ENCODE results near the gene LTO1.

LTO1 gene

GRCh38 chr11:69657911-69658625 is 17.1 kb downstream of the LTO1 start:
- no peak for DNase-seq (ENCODE audit: low read depth in 2 of 2)

- DNase-seq (ENCODE audit: low read depth in 2 of 2) = no peak
Observed at GRCh38 chr11:69657456-69657910, 17.7 kb downstream of the LTO1 start.

DNA sequence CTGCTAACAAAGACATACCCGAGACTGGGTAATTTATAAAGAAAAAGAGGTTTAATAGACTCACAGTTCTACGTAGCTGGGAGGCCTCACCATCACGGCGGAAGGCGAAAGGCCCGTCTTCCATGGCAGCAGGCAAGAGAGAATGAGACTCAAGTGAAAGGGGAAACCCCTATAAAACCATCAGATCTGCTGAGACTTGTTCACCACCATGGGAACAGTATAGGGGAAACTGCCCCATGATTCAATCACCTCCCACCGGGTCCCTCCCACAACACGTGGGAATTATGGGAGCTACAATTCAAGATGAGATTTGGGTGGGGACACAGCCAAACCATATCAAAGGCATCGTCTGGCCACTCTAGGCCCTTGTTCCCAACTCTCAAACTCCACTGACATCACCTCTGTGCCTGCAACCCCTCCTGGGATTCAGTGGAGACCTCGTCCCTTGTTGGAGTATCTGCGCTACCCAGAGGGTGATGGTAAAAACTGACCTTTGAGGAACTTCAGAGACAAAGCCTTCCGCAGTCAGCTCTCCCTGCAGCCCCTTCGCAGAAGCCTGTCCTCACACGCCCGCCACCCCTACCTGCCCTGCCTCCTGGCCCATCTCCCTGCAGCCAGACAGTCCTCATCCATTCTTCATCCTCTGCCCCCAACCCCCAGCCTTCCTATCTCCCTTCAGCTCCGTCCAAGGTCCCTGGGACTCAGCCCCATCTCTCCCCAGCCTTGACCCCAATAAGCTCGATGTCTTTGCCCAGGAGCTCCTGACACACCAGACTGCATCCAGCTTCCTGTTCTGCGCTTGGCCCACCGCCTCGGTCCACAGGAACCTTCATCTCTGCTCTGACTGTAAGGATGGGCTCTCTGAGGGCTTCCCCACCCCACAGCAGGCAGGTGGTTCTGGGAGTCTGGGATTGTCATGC is 18.4 kb downstream of the LTO1 start:
- no peak for DNase-seq (ENCODE audit: low read depth in 2 of 2)

- no peak for DNase-seq (ENCODE audit: low read depth in 2 of 2)
Observed at GRCh38 chr11:69655479-69656428, 19.4 kb downstream of the LTO1 start.

DNA sequence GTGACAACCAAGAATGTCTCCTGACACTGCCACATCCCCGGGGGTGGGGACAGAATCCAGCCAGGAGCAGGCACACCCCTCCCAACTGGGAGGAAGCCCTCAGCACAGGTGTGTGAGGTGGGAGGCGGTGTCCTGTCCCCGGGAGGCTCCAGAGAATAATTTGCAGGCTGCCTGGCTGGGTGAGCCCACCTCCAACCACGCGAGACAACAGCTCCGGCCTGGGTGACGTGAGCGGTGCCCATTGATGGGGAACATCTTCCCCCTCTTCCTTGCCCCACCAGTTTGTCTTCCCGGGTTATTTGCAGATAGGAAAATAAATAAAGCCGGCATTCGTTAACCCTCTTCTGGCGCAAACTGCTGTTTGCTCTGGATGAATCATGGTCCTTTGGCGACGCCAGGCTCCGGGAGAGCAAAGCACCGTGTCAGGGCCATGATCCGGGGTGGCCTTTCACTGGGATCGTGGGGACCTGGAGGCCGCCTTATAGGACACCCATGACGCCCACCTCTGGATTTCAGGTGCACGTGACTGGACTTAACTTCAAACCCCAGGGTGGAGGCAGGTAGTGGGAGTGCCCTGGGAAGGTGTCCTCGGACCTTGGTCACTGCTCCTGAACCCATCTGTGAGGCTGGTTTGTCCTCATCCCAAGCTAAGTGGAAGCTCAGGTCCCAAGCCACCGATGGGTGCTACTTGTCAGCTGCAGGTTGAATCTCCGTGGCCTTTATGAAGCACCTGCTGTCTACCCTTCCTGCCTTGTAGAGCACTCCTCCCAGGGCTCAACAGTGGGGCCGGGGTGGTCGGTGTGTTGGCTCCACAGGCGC is 20.3 kb downstream of the LTO1 start:
- DNase-seq (ENCODE audit: low read depth in 2 of 2) = no peak

DNA sequence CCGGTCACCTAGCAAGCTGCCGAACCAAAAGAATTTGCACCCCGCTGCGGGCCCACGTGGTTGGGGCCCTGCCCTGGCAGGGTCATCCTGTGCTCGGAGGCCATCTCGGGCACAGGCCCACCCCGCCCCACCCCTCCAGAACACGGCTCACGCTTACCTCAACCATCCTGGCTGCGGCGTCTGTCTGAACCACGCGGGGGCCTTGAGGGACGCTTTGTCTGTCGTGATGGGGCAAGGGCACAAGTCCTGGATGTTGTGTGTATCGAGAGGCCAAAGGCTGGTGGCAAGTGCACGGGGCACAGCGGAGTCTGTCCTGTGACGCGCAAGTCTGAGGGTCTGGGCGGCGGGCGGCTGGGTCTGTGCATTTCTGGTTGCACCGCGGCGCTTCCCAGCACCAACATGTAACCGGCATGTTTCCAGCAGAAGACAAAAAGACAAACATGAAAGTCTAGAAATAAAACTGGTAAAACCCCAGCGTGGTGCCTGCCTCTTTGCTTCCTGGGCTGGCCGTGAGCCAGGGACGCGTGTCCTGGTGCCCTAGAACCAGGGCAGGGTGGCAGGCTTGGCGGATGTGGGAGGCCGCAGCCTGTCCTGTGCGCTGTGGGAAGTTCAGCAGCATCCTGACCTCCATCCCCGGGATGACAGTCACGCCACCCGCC is 21.0 kb downstream of the LTO1 start:
- DNase-seq (ENCODE audit: low read depth in 2 of 2) = no peak

GRCh38 chr11:69653406-69653960 is 21.7 kb downstream of the LTO1 start:
- DNase-seq (ENCODE audit: low read depth in 2 of 2) = no peak

- DNase-seq (ENCODE audit: low read depth in 2 of 2) = no peak
Observed at GRCh38 chr11:69652999-69653398, 22.2 kb downstream of the LTO1 start.

DNA sequence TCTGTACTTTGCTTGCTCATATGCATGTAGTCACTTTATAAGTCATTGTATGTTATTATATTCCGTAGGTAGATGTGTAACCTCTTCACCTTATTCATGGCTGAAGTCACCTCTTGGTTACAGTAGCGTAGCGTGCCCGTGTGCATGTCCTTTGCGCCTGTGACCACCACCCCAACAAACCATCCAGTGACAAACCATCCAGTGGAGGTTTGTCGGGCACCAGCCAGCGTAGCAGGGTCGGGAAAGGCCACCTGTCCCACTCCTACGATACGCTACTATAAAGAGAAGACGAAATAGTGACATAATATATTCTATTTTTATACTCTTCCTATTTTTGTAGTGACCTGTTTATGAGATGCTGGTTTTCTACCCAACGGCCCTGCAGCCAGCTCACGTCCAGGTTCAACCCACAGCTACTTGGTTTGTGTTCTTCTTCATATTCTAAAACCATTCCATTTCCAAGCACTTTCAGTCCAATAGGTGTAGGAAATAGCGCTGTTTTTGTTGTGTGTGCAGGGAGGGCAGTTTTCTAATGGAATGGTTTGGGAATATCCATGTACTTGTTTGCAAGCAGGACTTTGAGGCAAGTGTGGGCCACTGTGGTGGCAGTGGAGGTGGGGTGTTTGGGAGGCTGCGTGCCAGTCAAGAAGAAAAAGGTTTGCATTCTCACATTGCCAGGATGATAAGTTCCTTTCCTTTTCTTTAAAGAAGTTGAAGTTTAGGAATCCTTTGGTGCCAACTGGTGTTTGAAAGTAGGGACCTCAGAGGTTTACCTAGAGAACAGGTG is 23.1 kb downstream of the LTO1 start:
- DNase-seq (ENCODE audit: low read depth in 2 of 2) = no peak

GRCh38 chr11:69650832-69651344 is 24.3 kb downstream of the LTO1 start:
- no peak for DNase-seq (ENCODE audit: low read depth in 2 of 2)

DNA sequence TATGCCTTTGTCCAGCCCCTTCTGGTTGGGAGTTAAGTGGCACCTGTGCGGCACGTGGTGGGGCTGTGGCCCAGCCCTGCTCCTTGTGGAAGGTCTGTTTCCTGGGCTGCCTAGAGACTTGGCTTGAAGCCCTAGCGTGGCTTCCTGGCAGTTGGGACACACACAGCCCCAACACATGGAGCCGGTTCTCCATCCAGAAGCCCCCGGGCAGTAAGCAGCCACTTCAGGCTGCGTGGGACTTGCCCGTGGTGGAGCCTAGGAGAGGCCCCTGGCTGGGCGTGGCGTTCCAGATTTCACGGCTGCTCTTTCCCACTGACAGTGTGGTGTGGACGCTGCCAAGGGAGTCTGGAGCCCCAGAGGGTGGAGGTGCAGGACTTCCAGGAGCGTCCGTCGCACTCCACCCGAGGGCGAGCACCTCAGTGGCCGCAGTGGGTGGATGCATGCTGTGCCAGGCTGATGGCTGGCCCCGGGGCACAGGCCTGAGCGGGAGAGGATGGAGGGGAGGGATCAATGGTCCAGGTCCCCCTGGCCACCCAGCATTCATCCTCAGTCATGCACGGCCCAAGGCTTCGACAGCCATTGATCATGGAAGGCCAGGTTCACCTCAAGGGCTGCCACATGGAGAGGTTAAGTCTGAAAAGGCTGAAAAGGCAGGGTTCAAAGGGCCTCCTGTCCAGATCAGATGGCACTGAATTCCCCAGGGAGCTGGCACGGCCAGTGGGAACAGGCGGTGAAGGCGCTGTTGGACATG is 24.9 kb downstream of the LTO1 start:
- DNase-seq (ENCODE audit: low read depth in 2 of 2) = no peak

GRCh38 chr11:69649576-69649900 is 25.6 kb downstream of the LTO1 start:
- DNase-seq (ENCODE audit: low read depth in 2 of 2) = no peak

DNA sequence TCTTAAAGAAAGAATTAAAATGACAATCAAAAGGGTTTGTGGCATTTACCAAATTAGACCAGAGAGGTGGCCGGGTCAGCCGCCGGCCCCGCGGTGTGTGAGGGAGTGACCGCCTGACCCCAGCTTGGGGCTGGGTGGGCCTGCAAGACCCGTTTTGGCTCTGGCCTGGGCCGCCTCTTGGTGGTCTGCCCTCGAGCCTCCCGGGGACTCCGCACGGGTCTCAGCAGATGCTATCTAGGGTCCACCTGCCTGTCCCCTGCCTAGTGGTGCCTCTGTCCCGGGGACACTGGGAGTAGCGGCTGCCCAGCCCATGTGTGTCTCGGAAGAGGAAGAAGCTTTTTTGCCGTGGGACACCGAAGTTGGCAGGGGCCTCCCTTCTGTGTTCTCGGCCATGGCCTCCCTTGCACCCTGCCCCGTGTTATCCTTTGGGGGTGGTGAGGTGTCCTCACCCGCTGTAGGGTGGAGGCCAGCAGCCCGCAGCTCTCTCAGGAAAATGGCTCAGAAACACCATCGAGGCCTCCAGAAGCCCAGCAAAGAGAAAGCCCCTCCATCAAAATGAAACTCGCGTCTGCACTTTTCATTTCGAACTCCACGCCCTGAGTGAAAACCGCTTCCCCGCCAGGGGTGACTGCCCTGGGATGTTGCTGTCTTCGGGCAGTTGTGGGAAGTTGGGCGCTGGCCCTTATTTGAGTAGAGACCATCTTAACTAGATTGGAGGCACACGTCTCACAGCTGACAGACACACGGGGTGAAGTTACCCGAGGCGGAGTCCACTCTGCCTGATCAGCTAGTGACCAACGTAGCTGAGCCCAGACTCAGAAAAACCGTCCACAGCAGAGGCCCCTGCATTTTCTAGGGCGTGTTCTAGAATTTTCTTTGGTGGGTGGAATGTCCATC is 26.2 kb downstream of the LTO1 start:
- DNase-seq (ENCODE audit: low read depth in 2 of 2) = no peak

DNA sequence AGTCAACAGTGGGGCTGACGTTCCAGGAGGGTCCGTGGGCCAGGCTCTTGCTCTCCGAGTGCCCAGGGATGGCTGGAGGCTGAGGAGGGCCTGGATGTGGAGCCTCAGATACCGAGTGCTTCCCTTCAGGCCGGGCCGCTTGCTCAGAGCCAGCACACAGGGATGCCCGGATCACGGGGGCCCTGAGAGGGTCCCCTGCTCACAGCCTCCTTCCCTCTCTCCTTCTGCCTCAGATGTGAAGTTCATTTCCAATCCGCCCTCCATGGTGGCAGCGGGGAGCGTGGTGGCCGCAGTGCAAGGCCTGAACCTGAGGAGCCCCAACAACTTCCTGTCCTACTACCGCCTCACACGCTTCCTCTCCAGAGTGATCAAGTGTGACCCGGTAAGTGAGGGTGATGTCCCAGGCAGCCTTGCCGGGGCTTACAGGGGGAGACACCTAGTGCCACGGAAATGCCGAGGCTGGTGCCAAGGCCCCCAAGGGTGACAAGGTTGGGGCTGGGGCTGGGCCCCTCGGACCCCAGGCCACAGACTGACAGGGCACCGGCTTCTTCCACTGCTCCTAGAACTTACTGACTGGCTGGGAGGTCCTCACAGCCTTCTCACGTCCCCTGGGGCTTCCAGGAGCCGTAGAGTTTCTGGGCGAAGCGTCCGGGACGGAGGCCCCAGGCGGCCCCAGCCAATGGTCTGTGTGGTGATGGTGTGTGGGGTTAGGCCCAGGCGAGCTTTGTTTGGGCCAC is 27.2 kb downstream of the LTO1 start:
- no peak for DNase-seq (ENCODE audit: low read depth in 2 of 2)

GRCh38 chr11:69647390-69647748 is 27.8 kb downstream of the LTO1 start:
- no peak for DNase-seq (ENCODE audit: low read depth in 2 of 2)

GRCh38 chr11:69646493-69647389 is 28.4 kb downstream of the LTO1 start:
- no peak for DNase-seq (ENCODE audit: low read depth in 2 of 2)

Data from stimulated activated CD8-positive, alpha-beta memory T cell treated with anti-CD3 and anti-CD28 coated beads, Interleukin-7, amount 100 ng/mL, for 4 hours (primary cell).